Measurements from ENCODE around the gene RNLS.
A peak's percentile ranks its signal among the peaks of the same experiment; 100 is the strongest.

Gene RNLS

DNA sequence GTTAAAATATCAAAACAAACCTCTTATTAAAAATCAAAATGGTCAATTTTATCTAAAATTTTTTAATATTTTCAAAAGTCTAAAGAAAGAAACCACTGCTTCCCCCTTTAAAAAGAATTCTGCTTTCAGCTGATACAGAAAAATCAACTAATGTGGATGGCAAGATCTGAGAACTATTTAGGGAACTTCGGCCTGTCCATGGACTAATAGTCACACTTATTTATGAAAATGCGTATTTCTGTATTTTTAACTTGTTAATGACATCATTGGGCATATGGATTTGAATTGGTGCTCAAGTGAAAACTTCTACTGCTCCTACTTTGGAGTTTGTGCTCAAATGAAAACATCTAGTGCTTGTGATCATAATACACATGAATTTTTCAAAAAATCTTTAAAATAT is 31.9 kb downstream of the RNLS start:
- DNase-seq: no peak

DNA sequence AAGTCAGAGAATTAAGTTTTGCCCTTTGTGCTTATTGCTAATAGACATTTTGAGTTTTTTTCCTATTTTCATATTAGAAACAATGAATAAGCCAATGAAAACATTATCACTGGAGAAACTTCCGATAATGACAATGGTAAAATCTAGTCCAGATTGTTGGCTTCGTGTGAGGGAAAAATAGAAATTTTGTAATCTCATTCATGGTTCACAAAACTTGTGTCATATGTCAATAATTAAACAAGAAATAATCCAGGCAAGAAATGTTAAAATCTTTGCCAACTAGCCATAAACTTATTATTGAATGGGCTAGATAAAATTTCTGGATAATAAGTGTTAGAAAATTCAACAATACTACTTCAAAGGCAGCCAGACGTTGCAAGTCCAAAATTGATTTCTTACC is 36.6 kb downstream of the RNLS start:
- no peak for DNase-seq

DNA sequence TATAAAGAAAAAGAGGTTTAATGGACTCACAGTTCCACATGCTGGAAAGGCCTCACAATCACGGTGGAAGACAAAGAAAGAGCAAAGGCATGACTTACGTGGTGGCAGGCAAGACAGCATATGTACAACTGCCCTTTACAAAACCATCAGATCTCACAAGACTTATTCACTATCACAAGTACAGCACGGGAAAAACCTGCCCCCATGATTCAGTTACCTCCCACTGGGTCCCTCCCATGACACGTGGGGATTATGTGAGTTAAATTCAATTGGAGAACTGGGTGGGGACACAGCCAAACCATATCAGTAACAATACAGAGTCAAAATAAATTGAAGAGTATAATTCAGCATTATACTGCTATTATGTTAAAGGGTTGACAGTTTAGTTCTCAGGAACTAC is 37.8 kb downstream of the RNLS start:
- no peak for DNase-seq

DNA sequence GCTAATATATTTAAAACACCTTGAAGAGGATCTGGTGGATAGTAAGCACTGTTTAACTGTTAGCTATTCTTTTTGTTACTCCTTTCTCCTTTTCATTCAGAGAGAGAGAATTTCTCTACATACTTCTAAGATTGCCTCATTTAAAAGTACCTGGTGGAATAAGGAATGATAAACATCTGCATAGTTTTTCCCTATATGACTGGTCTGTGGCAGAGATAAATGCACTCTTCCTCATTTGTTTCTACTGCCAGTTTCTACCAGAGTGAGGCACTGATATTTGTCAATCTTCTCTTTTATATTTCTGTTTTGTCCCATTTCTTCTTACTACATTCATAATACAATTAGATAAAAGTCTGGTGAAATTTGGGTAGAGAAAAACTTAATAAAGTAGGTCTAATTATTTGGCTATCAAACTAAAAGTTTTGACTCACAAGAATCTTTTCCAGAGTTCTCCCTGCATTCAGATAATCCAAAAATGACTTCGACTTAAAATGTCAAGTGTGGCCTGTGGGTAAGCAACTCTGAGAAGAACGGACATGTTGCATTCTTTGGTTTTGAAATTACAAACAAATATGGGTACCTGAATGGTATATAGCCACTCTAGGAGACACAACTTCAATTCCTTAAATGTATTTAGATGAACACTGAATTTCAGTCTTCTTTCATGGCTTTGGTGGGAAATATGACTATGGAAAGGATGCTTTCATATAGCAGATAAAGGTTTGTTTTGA is 38.8 kb downstream of the RNLS start:
- DNase-seq: peak; percentile 30

DNA sequence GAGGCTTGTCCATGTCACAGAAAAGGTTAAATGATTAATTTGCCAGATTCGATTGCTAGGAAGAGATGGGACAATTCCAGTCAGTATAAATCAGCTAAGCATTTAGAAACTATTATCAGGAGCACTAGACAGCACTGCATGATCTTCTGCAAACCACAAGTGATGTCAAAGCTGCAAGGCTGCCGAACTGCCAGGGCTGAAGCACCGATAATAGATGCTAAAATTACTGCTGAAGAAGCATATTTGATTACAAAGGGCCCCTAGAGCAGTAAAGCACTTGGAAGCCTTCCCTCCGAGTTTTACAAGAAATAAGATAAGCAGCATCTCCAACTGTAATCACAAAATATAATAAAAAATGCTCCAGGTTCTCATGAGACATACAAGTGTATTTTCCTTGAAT is 40.6 kb downstream of the RNLS start:
- DNase-seq: no peak

DNA sequence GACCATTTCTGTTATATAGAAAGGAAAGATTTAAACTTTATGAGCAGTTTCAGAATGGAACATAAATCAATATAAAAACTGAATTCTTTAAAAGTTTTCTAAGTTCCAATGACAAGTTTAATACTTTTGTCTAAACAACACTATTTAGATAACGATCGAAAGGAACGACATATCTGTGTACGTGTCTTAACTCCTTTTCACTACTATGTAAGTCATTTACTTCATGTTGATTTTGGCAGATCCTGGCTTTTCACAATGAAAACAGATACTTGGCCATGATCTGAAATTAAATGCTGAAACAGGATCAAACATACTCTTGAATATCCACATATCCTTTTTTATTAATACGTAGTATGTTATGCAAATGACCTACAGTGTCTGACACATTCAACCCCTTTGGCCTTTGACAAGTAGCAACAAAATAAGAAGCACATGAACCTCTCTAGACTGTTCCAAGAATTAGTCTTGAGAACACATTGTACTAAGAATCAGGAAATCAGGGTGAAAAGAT is 41.9 kb downstream of the RNLS start:
- DNase-seq: no peak

DNA sequence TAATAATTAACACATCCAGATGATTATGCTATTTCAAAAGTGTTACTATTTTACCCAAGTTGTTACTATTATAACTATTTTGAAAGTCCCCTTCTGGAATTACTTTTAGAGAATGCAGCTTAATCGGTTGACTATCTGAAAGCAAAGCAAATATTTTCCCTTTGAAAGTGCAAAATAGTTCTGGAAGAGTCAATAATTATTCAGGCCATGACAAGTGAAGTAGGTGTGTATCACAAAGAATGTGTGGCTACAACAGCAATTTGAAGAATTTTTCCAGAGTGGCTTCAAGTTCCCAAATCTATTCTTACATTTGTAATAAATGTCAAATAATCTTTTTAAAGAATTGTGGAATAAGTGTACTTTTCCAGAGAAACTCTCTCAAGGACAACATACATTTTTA is 42.8 kb downstream of the RNLS start:
- DNase-seq: peak; percentile 43

DNA sequence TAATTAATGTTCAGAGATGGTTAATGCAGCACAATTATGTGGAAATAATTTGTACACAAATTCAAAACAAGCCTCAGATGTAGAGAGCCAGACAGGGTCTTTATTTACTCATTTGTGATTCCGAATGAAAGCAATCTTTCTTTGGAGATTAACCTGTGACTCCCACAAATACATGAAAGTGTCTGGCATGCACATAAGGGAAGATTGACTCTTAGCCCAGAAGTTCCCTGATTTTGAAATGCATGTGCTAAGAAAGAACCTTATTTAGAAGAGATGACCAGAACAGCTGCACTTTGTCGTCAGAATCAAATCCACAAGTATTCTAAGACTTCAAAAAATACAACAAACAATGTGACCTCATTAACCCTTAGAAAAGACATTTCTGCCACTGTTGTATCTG is 45.1 kb downstream of the RNLS start:
- peak; percentile 95 for DNase-seq

DNA sequence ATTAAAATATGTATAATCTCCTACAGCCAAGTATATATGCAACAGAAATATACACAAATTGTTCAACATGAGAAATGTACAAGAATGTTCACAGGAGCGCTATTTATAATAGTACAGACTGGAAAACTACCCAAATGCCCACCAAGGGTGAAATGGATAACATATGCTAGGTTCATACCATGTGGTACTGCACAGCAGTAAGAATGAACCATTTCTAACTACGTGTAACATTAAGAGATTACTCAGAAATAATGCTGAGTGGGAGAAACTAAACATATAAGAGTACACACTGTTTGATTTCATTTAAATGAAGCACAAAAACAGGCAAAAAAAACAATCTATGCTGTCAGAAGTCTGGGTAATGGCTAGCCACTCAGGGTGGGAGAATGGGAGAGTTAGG is 45.8 kb downstream of the RNLS start:
- DNase-seq: peak; percentile 73

DNA sequence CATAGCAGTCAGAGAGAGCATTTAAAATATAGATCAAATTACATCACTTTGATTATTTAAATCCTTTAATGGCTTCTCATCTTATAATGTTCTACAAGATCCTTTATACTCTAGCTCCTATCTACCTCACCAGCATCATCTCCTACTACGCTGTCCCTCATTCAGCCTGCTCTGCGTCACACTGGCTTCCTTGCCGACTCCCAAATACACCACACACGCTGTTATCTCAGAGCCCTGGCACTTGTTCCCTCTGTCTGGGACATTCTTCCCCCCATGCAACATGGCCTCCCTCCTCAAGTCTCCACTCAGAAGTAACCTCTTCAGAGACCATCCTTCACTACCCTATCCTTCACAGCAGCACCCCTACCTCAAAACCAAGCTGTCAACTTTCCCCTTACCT is 46.7 kb downstream of the RNLS start:
- no peak for DNase-seq

DNA sequence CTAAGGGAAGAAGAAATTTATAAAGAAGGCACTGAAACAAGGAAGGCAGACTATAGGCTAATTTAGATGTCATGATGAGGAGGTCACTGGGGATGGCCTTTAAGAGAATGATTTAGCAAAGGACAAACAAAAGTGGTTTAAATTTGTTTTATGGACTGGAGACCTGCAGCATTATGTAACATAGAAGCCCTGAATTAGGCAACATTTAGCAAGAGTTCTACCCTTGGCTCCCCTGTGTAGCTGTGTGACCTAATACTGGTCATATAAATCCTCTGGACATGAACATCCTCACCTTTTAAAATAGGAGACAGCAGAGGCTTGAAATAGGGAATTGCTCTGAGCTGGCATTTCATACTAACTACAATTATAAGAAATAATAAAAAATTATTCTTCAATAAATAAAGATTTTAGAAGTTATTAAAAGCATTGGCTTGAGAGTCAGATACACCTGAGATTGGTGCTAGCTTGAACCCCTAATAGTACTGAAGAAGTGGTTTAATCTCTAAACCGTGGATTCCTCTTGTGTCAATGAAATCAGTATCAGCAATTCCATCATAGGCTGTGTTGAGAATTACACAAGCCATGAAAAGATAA is 48.9 kb downstream of the RNLS start:
- DNase-seq: no peak

DNA sequence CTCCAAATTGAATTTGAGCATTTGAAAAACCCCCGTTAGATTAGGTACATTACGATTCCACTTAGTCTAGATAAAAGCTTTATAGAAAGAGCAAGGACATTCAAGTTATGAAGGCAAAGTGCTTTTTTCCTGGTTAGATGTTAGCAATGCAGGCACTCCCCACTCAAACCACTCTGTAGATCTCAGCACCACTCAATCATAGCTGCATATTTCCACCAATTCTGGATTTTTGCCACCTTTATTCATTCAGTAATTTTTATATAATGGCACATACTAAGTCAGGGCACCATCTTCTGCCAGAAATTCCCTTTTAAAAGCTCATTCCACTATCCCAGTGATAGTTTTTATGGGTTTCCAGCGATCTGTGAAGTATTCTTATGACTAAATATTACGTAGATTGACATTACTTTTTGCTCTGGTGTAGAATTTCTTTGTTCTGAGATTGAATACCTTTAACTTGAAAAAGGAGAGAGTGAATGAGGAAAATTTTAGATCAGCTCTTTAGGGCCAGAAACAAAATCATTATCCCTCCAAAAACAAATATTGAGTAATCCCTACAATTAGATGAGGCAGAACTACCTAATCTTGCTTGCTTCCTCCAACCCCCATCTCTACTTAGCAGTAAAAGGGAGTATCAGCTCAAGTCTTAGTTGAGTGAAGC is 51.6 kb downstream of the RNLS start:
- DNase-seq: peak; percentile 44

DNA sequence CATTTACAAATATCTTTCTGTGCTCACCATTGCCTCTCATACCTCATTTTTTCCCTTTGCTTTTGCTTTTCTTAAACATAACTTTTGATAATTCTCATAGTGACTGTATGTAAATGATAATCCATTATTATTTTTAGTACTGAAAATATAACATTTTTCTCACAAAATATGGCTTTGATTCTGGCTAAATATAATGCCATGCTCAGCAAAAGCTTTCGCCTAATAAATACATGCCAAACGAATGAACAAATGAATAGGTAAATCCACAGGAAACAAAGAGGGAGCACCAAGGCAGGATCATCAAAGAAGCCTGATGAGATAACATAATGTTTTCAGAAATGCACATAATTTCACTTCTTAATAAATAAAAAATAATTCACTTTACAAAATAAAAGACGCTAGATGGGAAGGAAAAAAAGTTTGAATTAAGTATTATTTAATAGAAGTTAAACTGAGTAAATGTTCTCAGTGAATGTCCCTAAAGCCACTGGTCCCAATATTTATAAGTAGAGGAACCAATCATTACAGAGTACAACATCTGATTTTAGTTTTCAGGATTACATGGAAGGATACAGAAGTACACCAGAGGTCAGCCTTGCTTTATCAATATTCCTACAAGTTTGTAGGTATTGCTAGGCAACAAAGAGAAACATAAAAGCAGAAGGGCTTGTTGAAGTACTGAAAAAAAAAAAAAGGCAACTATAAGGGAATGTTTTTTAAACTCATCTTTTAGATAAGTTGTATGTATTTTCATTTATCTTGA is 52.3 kb downstream of the RNLS start:
- DNase-seq: no peak

DNA sequence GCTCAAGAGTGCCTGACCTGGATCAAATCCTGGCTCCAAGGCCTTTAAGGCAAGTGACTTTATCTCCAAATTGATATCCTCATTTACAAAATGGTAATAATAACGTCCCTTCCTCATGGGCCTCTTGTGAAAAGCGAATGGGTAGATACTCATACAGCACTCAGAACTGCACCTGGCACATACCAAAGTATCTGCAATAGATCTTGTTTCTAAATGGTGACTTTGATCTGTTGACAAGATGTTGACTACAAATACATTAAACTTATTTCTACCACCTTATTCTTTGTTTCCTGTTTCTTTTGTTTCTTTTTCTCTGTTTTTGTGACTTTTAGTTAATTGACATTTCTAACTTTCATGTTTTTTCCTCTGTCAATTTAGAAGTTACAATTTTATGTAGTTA is 53.0 kb downstream of the RNLS start:
- no peak for DNase-seq

DNA sequence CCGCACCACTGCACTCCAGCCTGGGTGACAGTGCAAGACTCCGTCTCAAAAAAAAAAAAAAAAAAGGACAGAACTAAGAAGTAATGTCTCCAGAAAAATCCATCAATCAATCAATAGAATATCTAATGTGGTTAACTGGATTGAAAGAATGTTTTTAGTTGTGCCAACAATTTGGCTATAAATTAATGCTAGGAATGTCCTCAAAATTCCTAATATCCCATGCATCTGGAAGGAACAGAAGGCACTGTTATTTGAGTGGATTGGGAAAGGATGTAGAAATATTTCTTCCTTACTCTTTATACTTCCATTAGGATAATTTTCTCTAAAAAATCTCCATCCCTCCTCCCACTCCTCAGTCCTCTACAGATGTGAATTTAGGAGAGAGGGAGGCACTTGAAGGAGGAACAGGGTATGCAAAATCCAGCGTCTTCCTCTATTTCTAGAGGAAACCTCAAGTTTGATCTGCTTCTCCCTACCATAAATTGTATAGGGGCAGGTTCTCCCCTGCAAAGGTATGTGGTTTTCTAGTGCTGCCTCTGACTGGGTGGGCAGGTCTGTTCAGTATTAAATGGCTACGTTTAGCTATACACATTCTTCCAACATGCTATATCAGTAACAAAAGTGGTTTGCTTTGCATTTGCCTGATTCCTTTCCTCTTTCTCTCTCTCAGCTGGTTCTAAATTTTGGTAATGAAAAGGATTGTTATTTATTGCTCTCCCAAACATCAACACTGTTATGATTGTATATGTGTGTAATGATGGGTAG is 54.1 kb downstream of the RNLS start:
- peak; percentile 91 for DNase-seq

DNA sequence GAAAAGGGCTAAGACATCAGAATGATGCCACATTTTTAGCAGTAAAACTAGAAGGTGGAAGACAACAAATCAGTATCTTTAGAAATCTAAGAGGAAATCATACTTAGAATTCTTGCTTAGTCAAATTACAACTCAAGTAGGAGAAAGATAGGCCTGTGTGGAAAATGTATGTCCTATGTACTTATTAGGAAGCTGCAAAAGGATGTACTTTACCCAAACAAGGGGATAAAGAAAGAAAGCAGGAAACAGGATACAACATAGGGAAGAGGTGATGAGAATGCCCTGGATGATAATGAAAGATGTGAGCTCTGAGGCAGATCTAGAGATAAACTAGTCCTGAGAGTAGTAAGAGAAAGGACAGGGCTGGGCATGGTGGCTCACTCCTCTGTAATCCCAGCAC is 54.9 kb downstream of the RNLS start:
- peak; percentile 72 for DNase-seq

DNA sequence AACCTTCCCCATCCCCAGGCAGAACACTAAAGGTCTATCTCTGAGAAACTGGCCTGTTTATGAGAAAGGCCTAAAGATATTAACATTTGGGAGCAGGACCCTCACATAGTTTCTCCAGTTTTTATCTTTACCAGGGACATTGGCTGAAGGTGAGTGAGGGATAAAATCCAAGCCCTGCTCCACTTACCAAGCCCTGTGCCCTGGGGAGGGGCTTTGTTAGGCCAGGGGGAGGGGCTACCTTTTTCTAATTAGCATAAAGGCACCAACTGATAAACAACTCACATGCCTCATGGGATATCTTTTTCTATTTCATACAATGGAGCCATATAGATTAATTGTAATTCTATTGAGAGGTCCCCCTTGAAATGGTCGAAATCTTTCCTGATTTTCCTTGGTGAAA is 55.9 kb downstream of the RNLS start:
- no peak for DNase-seq

DNA sequence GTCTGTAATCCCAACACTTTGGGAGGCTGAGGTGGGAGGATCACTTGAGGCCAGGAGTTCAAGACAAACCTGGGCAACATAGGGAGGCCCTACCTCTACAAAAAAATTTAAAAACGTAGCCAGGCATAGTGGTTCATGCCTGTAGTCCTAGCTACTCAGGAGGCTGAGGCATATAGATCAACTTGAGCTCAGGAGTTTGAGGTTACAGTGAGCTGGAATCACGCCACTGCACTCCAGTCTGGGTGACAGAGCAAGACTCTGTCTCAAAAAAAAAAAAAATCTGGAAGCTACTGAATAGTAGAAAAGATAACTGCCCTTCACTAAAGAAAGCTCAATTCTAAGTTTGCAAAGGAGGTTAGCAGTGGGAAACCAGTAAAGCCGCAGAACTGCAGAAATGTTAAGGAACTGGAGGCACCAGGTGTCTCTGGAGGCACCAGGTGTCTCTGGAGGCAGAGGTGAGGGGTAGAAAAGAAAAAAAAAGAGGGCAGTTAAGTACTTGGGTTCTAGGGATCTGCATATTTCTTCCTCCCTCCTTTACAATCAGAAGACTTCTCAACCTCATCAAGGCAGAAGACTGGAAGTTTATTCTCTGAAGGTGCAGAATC is 56.5 kb downstream of the RNLS start:
- DNase-seq: peak; percentile 65

DNA sequence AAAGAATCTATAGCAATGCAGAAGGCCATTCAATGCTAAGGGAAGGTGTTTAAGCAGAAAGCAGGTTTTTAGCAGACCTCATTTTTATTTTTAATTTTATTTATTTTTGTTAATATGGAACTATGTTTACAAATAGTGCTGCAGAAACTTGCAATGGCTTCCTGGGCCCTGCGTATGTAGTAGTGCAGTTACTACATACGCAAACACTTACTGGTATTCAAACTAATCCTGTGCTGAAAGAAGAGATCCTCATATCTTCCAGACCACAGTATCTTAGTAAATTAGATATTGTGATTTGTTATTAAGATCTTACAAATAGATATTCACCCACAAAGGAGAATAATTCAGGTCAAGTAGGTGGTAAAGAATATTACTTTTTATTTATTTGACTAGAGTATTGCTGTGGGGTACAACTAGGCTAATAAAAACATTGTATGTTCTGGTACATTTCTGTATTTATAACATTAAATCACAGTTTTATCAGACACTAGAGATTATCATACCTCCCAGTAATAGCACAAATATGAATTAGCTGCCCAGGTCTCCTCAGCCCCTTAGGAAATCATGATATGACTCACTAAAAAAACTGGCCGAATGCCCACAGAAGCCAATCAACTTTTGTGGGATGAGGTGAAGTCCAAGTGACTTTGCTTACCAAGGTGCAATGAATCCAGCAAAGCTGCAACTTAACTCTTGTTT is 57.6 kb downstream of the RNLS start:
- peak; percentile 87 for DNase-seq

DNA sequence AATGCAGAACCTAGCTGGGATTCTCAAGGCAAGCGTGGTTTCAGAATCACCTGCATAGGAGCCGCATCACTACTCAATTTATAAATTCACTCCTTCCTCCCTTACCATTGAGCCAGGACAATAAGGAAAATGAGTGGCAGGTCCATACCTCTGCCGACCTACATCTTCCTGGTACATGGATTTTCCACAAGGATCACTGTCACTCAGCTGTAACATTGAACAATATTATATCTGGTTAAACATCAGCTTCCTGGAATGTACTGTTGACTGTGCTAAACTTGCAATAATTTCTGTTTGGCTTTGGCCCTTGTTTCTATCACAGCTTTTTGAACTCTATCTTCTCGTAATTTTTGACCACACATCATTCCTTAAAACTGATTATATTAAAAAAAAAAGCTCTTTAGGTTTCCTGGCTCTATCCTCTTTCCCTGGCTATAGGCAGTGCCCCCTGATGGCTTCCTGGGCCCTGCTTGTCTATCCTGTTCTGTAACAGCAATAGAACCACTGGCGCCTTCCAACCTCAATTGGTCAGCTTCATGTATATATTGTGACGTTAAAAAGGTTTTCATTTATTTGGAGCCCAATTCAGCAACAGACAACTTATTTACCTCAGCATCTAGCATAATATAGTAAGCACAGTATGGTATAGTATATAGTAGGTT is 59.2 kb downstream of the RNLS start:
- DNase-seq: no peak

DNA sequence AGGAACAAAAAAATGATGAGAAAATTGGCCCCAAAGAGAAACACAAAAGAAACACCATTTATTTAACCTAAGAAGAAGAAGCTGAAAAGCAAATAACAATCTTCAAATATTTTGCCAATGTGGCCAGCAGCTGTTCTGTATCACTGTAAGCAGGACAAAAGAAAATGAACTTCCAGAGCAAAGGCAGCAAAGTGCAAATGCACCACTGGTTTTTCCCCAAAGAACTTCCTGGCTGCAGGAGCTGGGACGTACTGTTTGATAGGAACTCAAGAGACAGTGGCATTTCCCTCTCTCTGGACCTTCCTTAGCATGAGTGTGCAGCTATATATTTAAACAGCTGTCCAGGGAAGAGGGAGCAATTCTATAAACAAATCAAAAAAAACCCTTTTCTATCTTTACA is 60.4 kb downstream of the RNLS start:
- no peak for DNase-seq
